ENCODE results near the gene GPR55. TPM values are rescaled to one million over a fixed set of nuclear protein-coding genes. Genes with fewer than 3 reads are reported as not detected.

GPR55 gene
- total RNA-seq, 4 donors from 2014 or later = 0.72 to 1.2 TPM; not detected in 2

- no peak for DNase-seq (ENCODE audit: low spot score in 2 of 2)
- 96% methylated on average over 21 of the region's 21 CpGs for WGBS
Observed at GRCh38 chr2:230944757-230945372, 19.8 kb upstream of the GPR55 start.

GRCh38 chr2:230944123-230944653 lies 19.1 kb upstream of the GPR55 start:
- no peaks in the 10 kb centered on the region for H3K9me3 ChIP-seq
- no peak overlapping the region for H3K4me3 ChIP-seq
- TF ChIP-seq EP300 (IDR thresholded peaks at IDR 0.05) (no peak), CTCF (IDR thresholded peaks at IDR 0.05) (no peak), POLR2AphosphoS5 (IDR thresholded peaks at IDR 0.05) (no peak), POLR2A (IDR thresholded peaks at IDR 0.05) (no peak)
- H3K27ac ChIP-seq = no peak overlapping the region
- no peaks in the 10 kb centered on the region for H3K27me3 ChIP-seq
- DNase-seq (ENCODE audit: low spot score in 2 of 2) = no peak
- no peaks in the 10 kb centered on the region for H3K36me3 ChIP-seq
- WGBS = 74% methylated on average over 11 of the region's 11 CpGs
- H3K4me1 ChIP-seq = peaks cover 3% of the 10 kb centered on the region

More at GRCh38 chr2:230944757-230945372, 19.8 kb upstream of the GPR55 start:
- Histone ChIP-seq H3K9me3 (no peaks in the 10 kb centered on the region), H3K4me3 (no peak overlapping the region), H3K27me3 (no peaks in the 10 kb centered on the region), H3K27ac (no peak overlapping the region), H3K36me3 (no peaks in the 10 kb centered on the region), H3K4me1 (peaks cover 3% of the 10 kb centered on the region)
- no peak for TF ChIP-seq EP300 (IDR thresholded peaks at IDR 0.05)
- no peak for TF ChIP-seq POLR2A (IDR thresholded peaks at IDR 0.05)
- no peak for TF ChIP-seq POLR2AphosphoS5 (IDR thresholded peaks at IDR 0.05)
- TF ChIP-seq CTCF (IDR thresholded peaks at IDR 0.05) = no peak

GRCh38 chr2:230942920-230943896 lies 18.2 kb upstream of the GPR55 start:
- TF ChIP-seq POLR2AphosphoS5 (IDR thresholded peaks at IDR 0.05) = no peak
- TF ChIP-seq POLR2A (IDR thresholded peaks at IDR 0.05) = no peak
- TF ChIP-seq EP300 (IDR thresholded peaks at IDR 0.05) = no peak
- TF ChIP-seq CTCF (IDR thresholded peaks at IDR 0.05) = no peak
- Histone ChIP-seq H3K27me3 (peaks cover 3% of the 10 kb centered on the region), H3K4me3 (no peak overlapping the region), H3K4me1 (peaks cover 3% of the 10 kb centered on the region), H3K9me3 (no peaks in the 10 kb centered on the region), H3K27ac (no peak overlapping the region), H3K36me3 (no peaks in the 10 kb centered on the region)
- DNase-seq (ENCODE audit: low spot score in 2 of 2) = no peak
- 48% methylated on average over 18 of the region's 19 CpGs for WGBS

- Histone ChIP-seq H3K4me3 (no peak overlapping the region), H3K4me1 (peaks cover 3% of the 10 kb centered on the region), H3K9me3 (no peaks in the 10 kb centered on the region), H3K27me3 (peaks cover 3% of the 10 kb centered on the region), H3K27ac (no peak overlapping the region), H3K36me3 (no peaks in the 10 kb centered on the region)
- WGBS = 60% methylated on average over 3 of the region's 3 CpGs
- peak in 1 of 2 donors; percentile 46 for DNase-seq (ENCODE audit: low spot score in 2 of 2)
- TF ChIP-seq CTCF (IDR thresholded peaks at IDR 0.05) (no peak), POLR2AphosphoS5 (IDR thresholded peaks at IDR 0.05) (no peak), EP300 (IDR thresholded peaks at IDR 0.05) (no peak), POLR2A (IDR thresholded peaks at IDR 0.05) (no peak)
Observed at GRCh38 chr2:230942371-230942770, 17.3 kb upstream of the GPR55 start.
